ENCODE data around the gene SKA2.
"Not testable (repeated sequence)": the region's sequence is repeated elsewhere in the genome, so short reads cannot be mapped to it uniquely, and the experiment has no call there.

GRCh38 chr17:59138339-59138738 lies 16.6 kb downstream of the SKA2 start:
- TF ChIP-seq CTCF (IDR thresholded peaks at IDR 0.05; ENCODE audit: low read depth, low read length); POLR2A (IDR thresholded peaks at IDR 0.05; ENCODE audit: extremely low read depth, insufficient read length): not testable (repeated sequence)
